Limb (tissue), 2 donors: ENCODE measurements around the gene KRTAP4-12.
"Not testable (repeated sequence)": the region's sequence is repeated elsewhere in the genome, so short reads cannot be mapped to it uniquely, and the experiment has no call there.

Experiments used
- DNase-seq, 2 donors: peaks; one replicate each; pipeline ENCODE4 v3.0.0-alpha.2; 2016; ENCODE audit errors: extremely low spot score in 2 of 2

Gene KRTAP4-12

DNA sequence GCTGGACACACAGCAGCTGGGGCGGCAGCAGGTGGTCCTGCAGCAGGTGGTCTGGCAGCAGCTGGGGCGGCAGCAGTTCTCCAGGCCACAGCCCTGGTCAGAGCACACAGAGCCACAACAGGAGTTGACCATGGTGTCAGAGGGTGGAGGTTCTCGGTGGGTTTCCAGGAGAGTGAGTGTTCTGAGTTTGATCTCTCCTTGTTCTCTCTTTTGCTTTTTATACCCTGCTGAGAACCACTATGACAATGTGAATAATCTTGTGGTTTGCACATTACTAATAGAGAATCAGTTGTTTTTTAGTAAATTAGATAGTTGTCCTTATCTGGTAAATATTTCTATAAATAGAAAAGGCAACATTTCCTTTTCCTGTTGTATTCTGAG lies at the start of gene KRTAP4-12:
Gene KRTAP4-12, minus strand, starts transcription at position 192 of the 381 bp plus-strand sequence. Its CDS starts 60 bp downstream, at position 132.
- not testable (repeated sequence) for DNase-seq

DNA sequence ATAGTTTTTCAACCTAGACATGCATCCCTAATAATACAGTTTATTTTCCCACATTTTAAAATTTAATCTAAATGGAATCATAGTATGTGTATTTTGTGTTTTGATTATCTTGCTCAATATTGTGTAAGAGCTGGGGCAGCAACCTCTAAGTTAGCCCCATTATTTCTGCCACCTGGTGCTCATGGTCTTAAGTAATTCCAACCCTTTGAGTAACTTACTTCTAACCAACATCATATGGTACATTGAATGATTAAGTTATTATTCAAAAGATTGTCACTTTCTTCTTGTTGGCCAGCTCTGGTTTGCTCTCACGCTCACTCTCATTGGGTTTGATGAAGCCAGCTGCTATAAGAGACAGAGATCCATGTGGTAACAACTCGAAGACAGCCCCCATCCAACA lies 47.9 kb upstream of the KRTAP4-12 start:
- no peak for DNase-seq

DNA sequence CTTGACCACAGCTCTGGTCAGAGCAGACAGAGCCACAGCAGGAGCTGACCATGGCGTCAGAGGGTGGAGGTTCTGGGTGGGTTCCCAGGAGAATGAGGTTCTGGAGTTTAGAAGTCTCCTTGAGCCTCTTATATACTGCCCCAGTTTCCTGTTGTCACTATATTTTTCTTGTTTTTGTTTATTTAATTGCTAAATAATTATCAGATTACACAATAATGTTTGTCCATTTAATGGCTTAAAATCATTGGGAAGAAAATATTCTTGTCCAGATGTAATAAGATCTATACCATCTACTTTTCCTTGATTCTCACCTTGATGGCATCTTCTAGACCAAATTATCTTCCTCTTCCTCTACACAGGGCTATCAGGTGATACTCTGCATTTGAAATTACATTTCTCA lies 44.1 kb upstream of the KRTAP4-12 start, which contains the start of gene KRTAP4-3:
Gene KRTAP4-3, minus strand, starts transcription at position 101 of the 400 bp plus-strand sequence. Its CDS starts 49 bp downstream, at position 52.
- DNase-seq: no peak

DNA sequence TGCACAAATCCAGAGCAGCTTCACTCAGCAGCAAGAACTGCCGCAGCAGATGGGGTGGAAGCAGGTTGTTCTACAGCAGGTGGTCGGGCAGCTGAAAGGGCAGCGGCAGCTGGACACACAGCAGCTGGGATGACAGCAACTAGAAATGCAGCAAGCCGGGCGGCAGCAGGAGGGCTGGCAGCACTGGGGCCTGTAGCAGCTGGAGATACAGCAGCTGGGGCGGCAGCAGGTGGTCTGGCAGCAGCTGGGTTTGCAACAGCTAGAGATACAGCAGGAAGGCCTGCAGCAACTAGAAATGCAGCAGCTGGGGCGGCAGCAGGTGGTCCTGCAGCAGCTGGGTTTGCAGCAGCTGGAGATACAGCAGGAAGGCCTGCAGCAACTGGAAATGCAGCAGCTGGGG lies 43.6 kb upstream of the KRTAP4-12 start:
- DNase-seq: no peak

DNA sequence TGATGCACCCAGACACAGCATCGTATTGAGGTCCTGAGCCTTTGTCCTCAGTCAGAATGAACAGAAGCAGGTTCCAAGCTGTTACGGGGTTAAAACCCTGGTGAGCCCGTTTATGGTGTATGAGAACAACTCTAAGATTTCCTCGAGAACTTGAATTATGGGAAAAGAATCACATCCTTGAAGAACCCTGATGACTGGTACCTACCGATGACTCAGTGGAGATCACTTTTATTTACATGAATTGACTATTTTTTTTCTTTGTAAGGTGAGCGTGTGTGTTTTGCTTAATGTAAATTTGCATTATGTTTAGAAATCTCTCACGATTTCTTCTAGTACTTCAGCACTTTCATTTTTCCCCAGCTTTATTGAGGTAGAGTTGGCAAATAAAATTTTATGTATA lies 39.8 kb upstream of the KRTAP4-12 start:
- DNase-seq: no peak

DNA sequence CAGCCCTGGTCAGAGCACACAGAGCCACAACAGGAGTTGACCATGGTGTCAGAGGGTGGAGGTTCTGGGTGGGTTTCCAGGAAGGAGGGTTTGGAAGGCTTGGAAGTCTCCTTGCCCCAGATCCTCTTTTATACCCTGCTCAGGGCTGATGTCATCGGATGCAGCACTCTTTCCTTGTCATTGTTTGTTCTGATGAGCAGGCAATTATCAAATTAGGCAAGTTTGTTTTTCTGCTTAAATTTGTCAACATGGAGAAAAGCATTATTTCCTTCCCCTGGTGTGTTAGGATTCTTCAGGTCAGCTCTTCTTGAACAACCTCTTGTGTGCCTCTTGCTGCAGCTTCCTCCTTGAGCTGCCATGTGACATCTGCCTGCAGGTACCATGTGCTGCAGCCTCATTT lies 36.7 kb upstream of the KRTAP4-12 start, which contains the start of gene KRTAP4-4:
Gene KRTAP4-4, minus strand, starts transcription at position 101 of the 400 bp plus-strand sequence. Its CDS starts 57 bp downstream, at position 44.
- DNase-seq: no peak

DNA sequence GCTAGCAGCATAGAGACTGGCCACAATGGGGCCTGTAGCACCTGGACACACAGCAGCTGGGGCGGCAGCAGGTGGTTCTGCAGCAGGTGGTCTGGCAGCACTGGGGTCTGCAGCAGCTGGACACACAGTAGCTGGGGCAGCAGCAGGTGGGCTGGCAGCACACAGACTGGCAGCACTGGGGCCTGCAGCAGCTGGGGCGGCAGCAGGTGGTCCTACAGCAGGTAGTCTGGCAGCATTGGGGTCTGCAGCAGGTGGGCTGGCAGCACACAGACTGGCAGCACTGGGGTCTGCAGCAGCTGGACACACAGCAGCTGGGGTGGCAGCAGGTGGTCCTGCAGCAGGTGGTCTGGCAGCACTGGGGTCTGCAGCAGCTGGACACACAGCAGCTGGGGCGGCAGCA lies 36.2 kb upstream of the KRTAP4-12 start:
- DNase-seq: not testable (repeated sequence)

DNA sequence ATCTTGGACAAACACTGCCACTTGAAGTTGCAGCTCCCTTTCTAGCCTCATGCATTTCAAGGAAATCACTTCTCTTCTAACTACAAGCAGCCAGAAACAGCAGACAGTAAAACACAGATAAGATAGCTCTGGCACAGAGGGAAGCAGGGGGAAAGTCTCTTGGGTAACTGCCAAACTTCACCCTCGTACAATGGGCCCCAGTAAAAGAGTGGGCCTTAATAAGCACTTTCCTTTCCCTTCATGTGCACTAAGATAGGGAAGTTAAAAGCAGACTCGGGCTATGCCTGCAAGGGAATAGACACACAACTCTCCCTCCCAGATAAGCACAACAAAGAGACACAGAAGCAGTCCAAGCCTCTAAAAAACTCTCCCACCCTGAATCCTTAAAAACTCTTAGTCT lies 29.9 kb upstream of the KRTAP4-12 start:
- no peak for DNase-seq

DNA sequence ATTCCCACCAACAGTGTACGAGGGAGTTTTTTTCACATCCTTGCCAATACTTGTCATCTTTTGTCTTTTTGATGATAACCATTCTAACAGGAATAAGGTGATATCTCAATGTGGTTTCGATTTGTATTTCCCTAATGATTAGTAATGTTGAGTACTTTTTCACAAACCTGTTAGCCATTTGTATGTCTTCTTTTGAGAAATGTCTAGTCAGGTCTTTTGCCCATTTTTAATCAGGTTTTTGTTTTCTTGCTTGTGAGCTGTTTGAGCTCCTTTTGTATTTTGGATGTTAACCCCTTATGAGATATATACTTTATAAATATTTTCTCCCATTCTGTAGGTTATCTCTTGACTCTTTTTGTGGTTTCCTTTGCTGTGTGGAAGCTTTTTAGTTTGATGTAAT lies 27.5 kb upstream of the KRTAP4-12 start:
- no peak for DNase-seq

DNA sequence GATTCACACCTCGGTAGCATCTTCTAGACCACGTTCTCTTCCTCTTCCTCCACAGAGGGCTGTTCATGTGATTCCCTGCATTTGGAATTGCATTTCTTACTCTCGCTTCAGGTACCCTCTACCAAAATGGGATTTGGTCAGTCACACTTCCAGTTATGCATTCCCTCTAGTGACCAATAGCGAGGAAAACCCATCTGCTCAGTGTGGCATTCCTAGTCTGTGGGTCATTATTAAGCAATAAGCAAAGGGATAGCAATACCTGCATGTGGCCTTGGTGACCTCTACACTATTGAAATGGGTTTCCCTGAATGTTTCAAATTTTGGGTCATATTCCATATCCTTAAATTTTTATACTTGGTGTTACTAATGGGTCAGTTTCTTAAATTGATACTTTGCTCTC lies 26.0 kb upstream of the KRTAP4-12 start:
- no peak for DNase-seq

DNA sequence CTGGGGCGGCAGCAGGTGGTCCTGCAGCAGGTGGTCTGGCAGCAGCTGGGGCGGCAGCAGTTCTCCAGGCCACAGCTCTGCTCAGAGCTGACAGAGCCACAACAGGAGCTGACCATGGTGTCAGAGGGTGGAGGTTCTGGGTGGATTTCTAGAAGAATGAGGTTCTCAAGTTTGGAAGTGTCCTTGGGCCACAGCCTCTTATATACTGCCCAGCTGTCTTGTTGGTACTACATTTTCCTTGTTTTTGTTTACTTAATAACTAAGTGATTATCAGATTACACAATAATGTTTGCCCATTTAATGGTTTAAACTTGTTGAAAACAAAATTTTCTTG lies 25.6 kb upstream of the KRTAP4-12 start, which contains the start of gene KRTAP4-5:
Gene KRTAP4-5, minus strand, starts transcription at position 174 of the 334 bp plus-strand sequence. Its CDS starts 58 bp downstream, at position 116.
- DNase-seq: no peak

DNA sequence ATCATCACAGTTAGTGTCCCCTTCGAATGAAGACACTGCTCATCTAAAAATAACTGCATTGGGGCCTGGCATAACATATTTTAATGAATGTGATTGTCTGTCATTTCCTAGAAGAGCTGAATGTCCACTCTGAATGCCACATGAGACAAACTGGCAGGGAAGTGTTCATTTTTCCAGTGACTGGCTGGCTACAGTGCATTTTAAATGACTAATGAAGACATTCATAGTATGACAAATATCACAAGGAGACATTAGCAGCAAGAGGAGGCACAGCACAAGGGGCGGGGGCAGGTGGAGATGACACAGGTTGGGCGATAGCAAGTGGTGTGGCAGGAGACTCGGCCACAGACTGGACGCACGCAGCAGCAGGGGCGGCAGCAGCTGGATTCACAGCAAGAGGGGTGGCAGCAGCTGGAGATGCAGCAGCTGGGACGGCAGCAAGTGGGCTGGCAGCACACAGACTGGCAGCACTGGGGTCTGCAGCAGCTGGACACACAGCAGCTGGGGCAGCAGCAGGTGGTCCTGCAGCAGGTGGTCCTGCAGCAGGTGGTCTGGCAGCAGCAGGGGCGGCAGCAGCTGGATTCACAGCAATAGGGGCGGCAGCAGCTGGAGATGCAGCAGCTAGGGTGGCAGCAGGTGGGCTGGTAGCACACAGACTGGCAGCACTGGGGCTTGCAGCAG lies 25.1 kb upstream of the KRTAP4-12 start:
- not testable (repeated sequence) for DNase-seq

DNA sequence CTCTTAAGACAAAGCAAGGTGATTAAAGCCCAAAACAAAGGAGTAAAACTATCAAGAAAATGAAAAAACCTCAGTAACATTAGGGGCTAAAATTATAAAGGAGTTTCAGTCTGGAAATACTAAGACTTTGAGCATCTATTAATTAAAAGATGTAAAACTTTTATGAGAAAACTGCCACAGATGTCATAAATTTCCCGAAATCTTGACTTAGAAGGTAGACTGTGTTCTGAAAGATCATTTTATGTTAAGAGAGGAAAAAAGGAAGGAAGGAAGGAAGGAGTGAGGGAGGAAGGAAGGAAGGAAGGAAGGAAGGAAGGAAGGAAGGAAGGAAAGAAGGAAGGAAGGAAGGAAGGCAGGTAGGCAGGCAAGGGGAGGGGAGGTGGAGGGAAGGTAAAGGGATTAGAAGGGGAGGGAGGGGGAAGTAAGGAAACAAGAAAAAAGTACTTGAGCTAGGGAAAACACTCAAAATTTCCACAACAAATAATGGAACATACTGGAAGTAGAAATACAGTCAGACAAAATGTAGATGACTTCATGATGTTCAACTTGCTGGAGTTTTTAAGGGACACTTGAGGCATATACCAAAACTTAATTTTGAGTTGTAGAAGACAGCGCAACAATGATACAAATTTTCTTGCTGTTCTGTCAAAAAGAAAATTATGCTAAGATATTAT lies 23.7 kb upstream of the KRTAP4-12 start:
- no peak for DNase-seq

DNA sequence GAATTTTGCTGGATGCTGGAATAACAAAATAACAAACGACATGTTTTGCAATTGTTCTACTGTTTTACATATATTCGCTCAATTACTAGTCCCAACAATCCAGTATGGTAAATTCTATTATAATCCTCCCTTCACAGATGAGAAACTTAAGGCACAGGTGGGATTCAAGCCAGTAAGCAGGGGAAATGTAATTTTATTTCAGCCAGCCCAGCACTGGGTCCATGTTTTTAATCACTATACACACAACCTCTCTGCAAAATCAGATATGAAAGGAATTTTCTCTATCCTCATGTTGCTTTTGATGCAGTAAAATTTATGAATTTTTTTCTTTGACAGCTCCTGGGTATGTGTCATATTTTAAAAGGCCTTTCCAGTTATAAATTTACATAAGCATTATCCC lies 21.3 kb upstream of the KRTAP4-12 start:
- no peak for DNase-seq

DNA sequence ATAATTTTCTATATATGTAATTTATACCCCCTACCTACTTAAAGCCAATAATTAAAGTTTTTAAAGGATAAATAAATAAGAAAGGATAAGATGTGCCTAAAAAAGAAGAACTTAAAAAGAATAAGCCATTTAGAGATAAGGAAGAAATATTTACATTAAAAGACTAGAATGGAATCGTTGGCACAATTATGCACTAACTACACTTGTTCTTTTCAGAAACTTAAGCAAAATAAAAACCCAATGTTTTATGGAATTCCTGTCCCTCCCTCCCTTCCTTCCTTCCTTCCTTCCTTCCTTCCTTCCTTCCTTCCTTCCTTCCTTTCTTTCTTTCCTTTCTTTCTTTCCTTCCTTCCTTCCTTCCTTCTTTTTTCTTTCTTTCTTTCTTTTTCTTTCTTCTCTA lies 20.9 kb upstream of the KRTAP4-12 start:
- no peak for DNase-seq

DNA sequence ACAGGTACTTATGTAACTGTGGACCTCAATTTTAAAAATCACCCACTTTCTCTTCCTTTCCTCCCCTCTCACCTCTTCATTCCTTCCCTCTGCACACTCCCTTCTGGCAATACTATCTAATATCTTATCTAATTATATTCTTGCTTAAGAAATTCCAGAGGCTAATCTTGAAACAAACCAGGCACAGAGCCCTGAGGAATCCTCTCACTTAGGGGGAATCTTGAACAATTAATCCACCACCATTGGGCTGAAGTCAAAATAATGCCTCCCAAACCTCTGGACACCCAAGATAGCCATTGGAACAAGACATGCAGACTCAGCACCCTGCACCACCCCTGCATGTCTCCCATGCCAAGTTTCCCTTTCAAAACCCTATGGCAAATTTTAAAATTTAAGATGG lies 17.4 kb upstream of the KRTAP4-12 start:
- no peak for DNase-seq

DNA sequence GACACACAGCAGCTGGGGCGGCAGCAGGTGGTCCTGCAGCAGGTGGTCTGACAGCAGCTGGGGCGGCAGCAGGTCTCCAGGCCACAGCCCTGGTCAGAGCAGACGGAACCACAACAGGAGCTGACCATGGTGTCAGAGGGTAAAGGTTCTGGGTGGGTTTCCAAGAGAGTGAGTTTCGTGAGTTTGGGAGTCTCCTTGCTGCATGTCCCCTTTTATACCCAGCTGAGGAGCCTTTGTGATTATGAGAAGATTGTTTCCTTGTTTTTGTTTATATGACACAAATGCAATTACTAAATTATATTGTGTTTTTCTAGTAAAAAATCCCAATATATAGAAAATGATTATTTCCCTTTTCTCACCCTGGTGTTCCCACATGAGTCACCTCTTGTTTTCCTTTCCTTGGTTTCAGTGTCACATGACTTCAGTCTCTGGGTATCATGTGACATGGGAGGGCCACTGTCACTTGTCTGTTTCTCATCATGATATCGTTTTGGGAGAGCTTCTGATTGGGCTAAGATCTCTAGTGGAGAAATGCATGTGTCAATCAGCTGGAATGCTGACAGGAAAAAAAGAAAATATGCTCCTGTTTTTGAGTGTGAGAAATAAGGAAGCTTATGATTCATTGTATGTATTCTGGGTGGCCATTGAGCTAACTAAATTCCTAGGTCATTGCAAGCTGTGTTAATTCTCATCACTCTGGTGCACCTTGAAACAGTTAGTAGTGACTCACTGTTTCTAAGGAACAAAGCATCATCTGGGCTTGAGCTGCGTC lies 16.6 kb upstream of the KRTAP4-12 start, which contains the start of gene KRTAP4-6:
Gene KRTAP4-6, minus strand, starts transcription at position 185 of the 772 bp plus-strand sequence. Its CDS starts 57 bp downstream, at position 128.
- DNase-seq: no peak

DNA sequence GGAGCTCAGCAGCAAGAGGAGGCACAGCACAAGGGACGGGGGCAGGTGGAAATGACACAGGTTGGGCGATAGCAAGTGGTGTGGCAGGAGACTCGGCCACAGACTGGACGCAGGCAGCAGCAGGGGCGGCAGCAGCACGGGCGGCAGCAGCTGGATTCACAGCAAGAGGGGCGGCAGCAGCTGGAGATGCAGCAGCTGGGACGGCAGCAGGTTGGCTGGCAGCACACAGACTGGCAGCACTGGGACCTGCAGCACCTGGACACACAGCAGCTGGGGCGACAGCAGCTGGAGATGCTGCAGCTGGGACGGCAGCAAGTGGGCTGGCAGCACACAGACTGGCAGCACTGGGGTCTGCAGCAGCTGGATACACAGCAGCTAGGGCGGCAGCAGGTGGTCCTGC lies 15.9 kb upstream of the KRTAP4-12 start:
- DNase-seq: not testable (repeated sequence)

DNA sequence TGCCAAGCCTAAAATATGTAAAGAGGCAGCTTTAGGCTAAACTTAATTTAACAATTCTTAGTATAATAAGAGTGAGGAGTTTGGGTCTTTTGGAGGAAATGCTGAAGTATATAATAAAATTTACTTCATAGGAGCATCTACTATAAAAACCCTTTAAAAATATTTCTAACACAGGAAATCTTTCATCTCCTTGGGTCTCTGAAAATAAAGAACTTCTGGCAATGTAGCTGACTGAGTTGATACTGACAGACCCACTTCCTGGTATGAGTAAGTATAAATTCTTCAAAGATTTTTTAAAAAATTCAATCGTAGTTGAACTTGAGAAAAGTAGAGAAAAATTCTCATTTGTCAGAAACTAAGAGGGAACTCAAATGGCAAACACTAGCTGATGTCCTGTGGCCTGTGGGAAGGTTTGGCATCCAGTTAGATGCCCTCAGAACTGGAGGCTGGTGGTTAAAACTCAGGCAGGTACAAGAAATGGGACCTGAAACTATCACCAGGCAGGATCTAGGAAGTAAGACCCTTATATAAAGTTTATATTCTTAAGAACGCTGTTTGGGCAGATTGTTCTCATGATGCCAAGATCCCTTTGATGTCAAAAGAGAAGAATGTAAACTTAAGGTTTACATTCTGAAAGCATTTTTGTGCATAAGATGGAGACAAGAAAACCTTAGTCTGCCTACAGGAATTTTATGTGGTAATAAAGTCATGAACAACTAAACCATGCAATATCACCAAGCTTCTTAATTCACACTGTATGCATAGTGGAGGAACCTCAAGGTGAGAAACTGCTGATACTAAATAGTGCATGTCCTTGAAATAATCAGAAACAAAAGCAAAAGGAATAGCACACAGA lies 10.1 kb upstream of the KRTAP4-12 start:
- no peak for DNase-seq

DNA sequence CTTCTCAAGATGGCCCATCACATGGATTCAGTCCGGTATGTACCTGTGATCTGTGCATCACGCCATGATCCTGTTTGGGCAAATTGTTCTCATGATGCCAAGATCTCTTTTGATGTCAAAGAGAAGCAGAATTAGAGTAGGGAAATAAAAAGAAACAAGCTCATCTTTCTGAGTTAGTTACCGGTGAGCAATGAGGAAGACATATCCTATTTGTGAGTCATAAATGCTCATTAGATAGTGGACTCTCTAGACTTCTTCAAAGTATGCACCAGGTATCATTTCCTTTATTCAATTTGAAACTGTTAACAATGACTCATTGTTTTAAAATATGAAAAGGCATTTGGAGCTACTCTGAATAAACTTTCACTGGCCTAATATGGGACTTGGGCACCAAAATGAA lies 8.0 kb upstream of the KRTAP4-12 start:
- no peak for DNase-seq

DNA sequence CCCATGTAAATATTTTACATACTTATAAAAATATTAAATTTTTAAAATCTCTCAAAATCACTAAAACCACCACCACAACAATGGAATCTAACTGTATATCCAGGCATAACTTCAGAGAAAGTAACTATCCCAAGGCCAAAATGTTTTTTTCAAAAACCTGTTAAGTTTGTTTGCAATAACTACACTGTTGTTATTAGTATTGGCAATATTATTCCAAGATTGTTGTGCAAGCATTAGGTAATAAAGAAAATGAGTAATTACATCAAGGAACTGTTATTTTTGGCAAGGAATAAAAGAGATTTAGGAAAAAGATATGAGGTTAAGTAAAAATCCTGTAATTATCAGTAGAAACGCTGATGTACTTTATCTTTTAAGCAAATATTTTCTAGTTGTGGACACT lies 3.4 kb upstream of the KRTAP4-12 start:
- no peak for DNase-seq
